GF-D8 (cell line): ENCODE data around the gene GATAD2A.

Source experiments
- DNase-seq: peaks from one replicate; lab custom pipeline; 2025; lab: John Stamatoyannopoulos, UW

The GATAD2A gene

DNA sequence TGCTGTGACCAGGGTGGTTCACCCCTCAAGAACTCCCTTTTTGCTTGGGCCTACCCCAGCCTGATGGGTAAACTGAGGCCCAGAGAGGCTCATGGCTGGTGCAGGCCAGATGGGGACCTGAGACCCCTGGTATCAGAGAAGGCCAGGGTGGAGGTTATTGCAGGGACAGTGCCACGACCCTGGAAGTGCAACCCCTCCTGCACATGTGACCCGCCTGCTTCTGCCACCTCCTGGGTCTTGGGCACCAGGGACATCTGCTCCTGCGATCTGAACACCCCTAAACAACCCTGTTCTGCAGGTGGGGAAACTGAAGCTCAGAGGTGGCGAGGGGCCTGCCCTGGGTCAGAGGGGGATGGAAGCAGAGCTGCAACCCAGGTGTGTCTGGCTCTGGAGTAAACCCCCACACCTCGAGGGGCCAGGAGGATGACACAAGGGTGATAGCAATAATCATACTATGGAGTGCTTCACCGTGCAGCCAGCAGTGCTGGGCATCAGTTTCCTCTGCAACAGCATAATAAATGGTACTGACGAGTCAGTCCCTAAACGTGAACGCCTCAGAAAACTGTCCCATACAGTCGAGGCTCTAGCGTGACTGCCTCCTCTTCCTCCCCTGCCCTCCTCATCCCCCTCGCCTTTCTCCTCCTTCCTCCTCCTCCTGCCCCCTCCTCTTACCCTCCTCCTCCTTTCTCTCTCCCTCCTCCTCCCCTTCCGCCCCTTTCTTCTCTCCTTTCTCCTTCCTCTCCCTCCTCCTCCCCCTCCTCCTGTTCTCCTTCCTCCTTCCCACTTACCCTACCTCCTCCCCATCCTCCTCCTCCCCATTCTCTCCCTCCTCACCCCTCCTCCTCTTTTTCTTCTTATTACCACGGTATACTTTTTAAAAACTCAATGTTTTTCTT, 127.6 kb downstream of the GATAD2A start:
- DNase-seq = no peak

DNA sequence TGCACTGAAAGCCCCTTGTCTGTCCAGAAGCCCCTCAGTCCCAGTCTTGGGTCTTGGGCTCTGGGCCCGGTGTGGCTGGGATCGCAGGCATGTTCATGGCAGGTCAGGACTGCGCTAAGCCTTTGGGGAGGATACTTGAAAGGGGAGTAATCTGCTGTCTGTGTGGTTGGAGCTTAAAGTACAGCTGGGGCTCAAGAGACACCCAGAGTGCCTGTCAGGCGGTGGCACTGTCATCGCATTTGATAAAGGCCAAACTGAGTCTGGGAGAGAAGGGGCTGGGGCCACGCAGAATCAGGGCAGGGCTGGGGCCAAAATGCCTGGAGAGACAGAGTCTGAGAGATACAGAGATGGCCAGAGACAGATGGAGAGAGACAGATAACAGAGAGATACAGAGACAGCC, 128.4 kb downstream of the GATAD2A start:
- DNase-seq = no peak

DNA sequence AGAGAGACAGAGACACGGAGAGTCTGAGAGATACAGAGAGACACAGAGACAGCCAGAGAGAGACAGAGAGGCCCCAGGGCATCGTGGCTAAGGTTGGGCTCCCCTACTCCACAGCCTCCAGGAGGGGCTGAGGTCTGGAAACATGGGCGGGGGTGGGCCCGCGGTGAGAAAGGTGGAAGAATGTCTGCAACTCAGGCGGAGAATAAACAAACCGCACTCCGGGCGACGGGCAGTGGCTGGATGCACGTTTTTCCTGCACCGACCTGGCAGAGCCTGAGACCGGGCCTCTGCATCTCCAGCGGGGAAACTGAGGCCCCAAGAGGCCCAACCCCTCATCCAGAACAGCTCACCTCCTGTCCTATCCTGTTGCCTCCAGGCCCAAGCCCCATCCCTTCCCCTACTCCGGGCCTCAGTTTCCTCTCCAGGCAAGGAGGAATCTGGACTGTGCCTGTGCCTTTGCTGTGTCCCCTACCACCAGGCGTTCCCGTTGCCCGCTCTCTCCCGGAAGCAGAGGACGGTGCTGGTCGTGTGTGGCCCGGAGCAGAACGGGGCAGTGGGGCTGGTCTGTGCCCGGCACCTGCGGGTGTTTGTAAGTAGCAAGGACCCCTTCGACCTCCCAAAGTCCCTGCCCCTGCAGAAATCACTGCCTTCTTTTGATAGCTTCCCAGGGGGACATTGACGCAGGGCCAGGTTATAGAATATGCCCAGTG, 129.2 kb downstream of the GATAD2A start:
- no peak for DNase-seq

DNA sequence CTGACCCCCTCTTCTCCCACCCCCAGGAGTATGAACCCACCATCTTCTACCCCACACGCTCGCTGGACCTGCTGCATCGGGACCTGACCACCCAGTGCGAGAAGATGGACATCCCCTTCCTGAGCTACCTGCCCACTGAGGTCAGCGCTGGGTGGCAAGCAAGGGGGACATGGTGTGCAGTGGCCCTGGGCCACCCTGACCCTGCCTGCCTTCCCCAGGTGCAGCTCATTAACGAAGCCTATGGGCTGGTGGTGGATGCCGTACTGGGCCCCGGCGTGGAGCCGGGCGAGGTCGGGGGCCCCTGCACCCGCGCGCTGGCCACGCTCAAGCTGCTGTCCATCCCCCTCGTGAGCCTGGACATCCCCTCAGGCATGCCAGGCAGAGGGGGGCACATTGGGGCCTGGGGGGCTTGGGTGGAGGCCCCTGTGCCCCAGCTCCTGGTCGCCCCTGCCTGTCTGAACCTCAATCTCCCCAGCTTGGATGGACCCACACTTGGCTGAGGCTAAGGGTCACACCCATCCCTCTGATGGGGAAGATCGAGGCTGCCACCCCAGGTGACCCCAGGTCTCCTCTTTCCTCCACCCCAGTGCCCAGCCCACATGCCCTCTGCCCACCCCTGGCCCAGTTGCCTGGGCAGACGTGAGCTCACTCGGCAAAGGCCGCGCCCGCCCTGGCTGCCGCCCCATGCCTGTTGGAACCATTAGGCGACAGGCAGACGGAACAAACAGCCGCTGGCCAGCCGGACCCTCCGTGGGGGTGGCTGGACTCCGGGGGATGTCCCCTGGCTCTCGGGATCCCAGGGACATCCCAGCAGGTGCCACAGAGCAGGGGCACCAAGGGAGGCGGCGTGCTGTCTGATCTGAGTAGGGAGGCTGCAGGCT, 130.1 kb downstream of the GATAD2A start:
- DNase-seq = no peak

DNA sequence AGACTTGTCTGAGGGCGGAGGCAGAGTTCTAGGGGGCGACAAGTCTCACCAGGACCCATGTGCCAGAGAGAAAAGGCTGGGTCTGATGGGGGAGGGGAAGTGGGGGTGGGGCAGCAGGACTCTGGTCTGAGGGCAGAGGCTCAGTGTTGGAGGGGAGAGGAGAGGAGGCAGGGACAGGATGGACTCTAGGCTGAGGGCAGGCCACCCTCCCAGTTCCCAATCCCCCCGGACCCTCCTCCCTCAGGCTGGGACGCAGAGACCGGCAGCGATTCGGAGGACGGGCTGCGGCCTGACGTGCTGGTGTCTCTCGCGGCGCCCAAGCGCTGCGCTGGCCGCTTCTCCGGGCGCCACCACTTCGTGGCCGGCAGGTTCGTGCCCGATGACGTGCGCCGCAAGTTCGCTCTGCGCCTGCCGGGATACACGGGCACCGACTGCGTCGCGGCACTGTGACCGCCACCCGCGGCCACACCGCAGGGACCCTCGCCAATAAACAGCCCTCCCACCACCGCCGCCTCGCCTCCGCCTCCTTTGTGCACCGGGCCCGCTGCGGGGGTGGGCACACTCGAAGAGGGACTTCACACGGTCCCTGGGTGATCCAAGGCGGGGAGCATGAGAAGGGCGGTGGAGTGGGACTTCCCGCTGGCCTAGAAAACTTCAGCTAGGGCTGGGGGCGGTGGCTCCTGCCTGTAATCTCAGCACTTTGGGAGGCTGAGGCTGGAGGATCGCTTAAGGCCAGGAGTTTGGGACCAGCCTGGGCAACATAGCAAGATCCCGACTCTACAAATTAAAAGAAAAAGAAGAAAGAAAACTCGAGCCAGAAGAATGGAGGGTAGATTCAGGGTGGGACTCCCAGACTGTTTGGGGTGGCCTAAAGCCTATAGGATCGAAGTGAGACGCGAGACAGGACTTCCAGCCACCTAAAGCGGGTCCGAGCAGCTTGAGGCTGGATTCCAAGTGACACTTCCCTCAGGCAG, 131.9 kb downstream of the GATAD2A start:
- DNase-seq = no peak

DNA sequence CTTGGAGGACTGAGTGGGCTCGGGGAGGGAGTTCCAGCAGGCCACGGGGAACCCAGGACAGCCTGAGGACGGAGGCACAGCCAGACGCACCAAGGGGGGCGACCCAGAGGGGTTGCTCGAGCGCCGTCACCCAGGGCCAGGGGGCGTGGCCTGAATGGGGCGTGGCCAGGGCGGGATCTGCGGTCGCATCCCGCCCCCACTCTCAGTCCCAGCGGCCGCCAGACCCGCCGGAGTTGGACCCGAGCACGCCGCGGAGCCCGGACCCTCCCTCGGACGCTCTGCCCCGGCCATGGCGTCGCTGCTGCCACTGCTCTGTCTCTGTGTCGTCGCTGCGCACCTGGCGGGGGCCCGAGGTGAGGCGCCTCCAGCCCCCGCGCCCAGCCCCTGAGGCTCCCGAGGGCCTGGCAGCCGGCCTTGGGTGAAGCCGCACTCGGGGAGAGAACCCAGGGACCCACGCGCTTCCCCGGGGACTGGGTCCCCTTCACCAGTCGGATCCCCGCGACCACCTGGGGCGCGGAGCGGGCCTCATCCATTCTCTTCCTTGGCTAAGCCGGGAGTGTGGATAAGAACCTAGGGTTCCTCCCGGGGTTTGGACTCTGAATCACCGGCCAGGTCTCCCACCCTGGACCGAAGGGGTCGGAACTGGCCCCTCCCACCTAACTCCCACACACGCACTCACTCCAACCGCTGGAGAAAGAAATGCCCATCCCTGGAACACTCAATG, 132.7 kb downstream of the GATAD2A start, which contains the start of gene CILP2:
Gene CILP2 (plus strand): TSS at position 205 of the 724 bp plus-strand sequence. CDS start 85 bp downstream, at position 290.
- DNase-seq = no peak

DNA sequence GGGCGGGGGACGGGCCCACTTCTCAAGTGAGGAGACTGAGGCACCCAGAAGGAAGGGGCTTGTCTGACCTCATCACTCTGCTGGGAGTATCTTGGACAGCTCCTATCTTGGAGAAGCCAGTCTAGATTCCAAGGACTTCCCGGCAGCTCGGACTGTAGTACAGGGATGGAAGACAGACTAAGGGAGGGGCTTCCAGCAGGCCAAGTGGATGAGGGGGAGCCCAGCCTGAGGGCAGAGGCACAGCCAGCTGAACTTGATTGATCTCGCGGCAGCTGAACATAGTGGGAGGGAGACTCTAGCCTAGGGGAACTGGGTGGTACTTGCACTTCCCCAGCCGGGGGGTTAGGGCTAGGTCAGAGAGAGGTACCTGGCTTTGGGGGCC, 133.3 kb downstream of the GATAD2A start:
- DNase-seq = no peak

DNA sequence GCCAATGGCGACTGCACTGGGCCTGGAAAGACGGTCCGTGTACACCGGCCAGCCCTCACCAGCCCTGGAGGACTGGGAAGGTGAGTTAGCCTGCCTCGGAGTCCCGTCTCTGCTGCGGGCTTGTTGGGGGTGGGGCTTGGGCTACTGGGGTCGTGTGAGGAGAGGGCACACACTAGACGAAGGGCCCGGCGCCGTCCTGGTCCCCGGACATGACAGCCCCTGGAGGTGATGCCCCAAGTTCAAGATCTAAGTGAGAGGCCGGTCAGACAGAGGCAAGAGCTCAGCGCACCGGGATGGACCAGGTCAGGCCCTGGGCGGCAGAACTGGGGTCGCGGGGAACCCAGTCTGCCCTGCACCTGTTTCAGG, 134.2 kb downstream of the GATAD2A start:
- no peak for DNase-seq

DNA sequence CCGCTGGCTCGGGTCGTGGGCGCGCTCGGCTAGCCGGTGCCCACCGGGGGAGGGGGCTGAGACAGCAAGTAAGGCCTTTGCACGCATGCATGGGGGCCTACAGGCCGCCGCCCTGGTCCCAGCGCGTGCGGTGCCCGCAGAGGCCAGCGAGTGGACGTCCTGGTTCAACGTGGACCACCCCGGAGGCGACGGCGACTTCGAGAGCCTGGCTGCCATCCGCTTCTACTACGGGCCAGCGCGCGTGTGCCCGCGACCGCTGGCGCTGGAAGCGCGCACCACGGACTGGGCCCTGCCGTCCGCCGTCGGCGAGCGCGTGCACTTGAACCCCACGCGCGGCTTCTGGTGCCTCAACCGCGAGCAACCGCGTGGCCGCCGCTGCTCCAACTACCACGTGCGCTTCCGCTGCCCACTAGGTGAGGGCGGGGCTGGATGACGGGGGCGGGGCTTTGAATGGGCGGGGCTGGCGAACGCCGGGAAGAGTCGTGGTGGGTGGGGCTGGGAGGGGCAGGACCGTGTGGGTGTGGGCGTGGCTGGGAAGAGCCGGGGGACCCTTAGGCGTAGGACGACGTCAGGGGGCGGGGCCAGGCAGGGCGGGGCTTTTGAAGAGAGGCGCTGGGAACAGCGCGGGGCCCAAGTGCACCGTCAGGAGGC, 134.7 kb downstream of the GATAD2A start:
- DNase-seq = no peak

DNA sequence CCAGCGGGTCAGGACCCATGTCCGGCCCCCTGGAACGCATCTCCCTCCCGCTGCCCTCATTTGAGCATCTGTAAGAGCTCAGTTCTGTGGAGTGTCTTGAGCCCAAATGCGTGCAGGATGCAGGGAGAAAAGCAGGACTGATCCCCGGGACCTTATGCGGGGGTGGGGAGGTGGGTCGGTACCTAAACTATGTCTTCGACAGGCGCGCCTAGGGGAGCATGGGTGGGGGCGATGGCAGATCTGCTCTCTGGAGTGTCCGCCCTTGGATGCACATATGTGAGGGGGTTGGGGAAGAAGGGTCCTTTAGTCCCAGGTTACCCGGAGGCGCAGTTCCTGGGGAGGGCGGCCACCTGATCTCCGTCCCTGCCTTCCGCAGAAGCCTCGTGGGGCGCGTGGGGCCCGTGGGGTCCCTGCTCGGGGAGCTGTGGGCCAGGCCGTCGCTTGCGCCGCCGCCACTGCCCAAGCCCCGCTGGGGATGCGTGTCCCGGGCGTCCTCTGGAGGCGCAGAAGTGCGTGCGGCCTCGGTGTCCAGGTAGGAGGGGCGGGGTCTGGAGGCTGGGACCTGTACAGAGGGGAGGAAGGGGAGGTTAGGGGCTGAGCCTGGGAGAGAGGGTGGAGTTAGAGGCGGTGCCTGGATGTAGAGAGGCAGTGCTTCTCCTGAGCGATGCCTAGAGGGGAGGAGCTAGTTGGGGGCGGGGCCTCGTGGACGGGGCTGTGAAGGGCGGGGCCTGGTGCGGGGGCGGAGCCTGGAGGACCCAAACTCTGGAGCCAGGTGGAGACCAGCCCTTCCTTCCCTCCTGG, 135.4 kb downstream of the GATAD2A start:
- no peak for DNase-seq

DNA sequence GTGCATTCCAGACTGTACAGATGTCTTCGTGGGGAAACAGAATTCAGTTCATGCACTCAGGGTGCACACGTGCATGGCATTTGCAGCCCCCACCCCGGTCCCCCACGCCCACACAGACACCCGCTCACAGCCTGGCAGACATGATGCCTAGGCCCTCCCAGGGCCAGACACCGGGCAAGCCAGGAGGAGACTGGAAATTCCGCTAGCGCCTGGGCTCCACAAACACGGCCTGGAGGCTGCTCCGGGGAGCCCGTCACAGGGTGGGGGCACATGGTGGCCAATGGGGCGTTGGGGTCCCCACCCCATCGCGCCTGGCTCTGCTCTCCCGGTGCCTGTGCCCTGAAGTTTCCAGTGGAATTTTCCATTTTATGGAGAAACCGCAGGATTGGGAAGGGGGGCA, 136.1 kb downstream of the GATAD2A start:
- DNase-seq = no peak

DNA sequence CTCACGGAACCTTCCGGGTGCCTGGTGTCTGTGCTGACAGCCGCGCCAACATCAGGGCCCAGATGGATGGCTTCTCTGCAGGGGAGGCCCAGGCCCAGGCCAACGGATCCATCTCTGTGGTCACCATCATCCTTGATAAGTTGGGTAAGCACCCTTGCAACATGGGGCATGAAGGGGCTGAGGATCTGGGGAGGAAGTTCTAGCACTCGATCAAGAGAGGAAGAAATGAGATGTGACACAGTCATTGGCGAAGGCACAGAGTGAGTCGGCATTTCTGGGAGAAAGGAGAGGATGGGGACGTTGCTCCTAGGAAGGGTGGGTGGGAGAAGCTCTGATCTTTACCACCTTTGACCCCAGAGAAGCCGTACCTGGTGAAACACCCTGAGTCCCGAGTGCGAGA, 137.0 kb downstream of the GATAD2A start:
- no peak for DNase-seq

DNA sequence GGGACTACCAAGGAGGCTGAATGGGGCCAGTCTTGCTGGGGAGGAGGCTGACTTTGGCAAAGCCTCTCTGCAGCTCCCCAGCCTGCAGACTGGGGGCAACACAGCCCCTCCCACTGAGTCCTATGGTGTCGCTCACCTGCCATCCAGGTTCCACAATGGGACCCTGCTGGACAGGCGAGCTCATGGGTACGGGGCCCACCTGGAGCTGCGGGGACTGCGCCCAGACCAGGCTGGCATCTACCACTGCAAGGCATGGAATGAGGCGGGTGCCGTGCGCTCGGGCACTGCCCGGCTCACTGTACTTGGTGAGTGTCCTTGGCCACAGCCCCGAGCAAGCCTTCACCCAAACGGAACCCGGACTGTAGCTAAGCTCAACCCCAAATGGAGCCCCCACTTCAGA, 137.6 kb downstream of the GATAD2A start:
- DNase-seq = no peak

DNA sequence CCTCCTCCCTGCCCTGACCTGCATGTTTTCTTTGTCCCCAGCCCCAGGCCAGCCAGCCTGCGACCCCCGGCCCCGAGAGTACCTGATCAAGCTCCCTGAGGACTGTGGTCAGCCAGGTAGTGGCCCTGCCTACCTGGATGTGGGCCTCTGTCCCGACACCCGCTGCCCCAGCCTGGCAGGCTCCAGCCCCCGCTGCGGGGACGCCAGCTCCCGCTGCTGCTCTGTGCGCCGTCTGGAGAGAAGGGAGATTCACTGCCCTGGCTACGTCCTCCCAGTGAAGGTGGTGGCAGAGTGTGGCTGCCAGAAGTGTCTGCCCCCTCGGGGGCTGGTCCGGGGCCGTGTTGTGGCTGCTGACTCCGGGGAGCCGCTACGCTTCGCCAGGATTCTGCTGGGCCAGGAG, 138.2 kb downstream of the GATAD2A start:
- no peak for DNase-seq

DNA sequence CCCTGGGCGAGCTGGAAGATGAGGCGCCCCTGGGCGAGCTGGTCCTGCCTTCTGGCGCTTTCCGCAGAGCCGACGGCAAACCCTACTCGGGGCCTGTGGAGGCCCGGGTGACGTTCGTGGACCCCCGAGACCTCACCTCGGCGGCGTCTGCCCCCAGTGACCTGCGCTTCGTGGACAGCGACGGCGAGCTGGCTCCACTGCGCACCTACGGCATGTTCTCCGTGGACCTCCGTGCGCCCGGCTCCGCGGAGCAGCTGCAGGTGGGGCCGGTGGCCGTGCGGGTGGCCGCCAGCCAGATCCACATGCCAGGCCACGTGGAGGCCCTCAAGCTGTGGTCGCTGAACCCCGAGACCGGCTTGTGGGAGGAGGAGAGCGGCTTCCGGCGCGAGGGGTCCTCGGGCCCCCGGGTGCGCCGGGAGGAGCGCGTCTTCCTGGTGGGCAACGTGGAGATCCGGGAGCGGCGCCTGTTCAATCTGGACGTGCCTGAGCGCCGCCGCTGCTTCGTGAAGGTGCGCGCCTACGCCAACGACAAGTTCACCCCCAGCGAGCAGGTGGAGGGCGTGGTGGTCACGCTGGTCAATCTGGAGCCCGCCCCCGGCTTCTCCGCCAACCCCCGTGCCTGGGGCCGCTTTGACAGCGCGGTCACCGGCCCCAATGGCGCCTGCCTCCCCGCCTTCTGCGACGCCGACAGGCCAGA, 138.9 kb downstream of the GATAD2A start:
- DNase-seq = no peak

DNA sequence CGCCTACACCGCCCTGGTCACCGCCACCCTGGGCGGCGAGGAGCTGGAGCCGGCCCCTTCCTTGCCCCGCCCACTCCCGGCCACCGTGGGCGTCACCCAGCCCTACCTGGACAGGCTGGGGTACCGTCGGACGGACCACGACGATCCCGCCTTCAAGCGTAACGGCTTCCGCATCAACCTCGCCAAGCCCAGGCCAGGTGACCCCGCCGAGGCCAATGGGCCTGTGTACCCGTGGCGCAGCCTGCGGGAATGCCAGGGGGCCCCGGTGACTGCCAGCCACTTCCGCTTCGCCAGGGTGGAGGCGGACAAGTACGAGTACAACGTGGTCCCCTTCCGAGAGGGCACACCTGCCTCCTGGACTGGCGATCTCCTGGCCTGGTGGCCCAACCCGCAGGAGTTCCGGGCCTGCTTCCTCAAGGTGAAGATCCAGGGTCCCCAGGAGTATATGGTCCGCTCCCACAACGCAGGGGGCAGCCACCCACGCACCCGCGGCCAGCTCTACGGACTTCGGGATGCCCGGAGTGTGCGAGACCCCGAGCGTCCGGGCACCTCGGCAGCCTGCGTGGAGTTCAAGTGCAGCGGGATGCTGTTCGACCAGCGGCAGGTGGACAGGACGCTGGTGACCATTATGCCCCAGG, 139.6 kb downstream of the GATAD2A start:
- DNase-seq = no peak

DNA sequence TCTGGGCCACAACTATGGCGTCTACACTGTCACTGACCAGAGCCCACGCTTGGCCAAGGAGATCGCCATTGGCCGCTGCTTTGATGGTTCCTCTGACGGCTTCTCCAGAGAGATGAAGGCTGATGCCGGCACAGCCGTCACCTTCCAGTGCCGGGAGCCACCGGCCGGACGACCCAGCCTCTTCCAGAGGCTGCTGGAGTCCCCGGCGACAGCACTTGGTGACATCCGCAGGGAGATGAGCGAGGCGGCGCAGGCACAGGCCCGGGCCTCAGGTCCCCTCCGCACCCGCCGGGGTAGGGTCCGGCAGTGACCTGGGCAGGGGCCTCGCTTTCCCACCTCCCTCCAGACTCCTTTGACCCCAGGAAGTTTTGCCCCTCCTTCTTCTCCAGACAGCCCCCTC, 140.2 kb downstream of the GATAD2A start:
- no peak for DNase-seq

DNA sequence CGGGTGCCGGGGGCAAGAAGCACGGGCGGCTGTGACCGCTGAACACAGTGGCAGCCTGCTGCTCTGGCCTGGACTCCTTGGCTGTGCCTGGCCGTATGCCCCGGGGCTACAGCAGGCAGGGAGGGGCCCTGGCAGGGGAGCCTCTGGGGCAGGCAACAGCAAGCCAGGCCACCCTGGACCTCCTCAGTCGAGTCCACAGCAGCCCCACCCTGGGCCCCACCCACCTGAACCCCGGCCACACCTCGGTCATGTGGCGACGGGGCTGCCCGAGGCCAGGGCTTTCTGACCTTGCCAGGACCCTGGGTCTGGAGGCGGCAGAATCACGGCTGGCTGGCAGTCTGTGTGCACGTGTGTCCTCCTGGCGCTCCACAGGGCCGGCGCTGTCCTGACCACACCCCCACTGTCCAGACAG, 141.3 kb downstream of the GATAD2A start:
- no peak for DNase-seq
